Calu3 (cell line): ENCODE data around the gene CALR3. TPM values are rescaled to one million over a fixed set of nuclear protein-coding genes. Genes with fewer than 3 reads are reported as not detected.
A peak's percentile ranks its signal among the peaks of the same experiment; 100 is the strongest.

Experiments used
- BruUV-seq: library from RNA; stranded (reverse); fragments of 400-500 nt; replicated peaks from 2 replicates; lab custom pipeline; 2021; lab: Mats Ljungman, UMichigan
- CTCF ChIA-PET: fragments of 300-600 bp; sonication (Branson Sonifier 250); formaldehyde crosslinking; loops from one replicate; lab custom pipeline; 2022; ENCODE audit warnings: antibody characterized with exemption; lab: Charles Lee
- DNase-seq: peaks from one replicate; pipeline ENCODE4 v3.0.0; 2022
- H3K27ac Mint-ChIP-seq: one replicate; pipeline ENCODE4 v1.8.0; 2022; ENCODE audit warnings: mixed read lengths; ENCODE audit not compliant: unreplicated experiment
- H3K27me3 Mint-ChIP-seq: one replicate; pipeline ENCODE4 v1.8.0; 2022; ENCODE audit warnings: mixed read lengths; ENCODE audit not compliant: unreplicated experiment
- H3K36me3 Mint-ChIP-seq: one replicate; pipeline ENCODE4 v1.8.0; 2022; ENCODE audit warnings: mild to moderate bottlenecking, moderate library complexity, mixed read lengths; ENCODE audit not compliant: insufficient read depth, unreplicated experiment
- H3K4me1 Mint-ChIP-seq: one replicate; pipeline ENCODE4 v1.8.0; 2022; ENCODE audit warnings: mild to moderate bottlenecking, low read depth, mixed read lengths; ENCODE audit not compliant: unreplicated experiment
- H3K4me3 Mint-ChIP-seq: one replicate; pipeline ENCODE4 v1.8.0; 2022; ENCODE audit warnings: mild to moderate bottlenecking, low read depth, moderate library complexity, mixed read lengths; ENCODE audit not compliant: unreplicated experiment
- H3K9me3 Mint-ChIP-seq: one replicate; pipeline ENCODE4 v1.8.0; 2022; ENCODE audit warnings: low read depth, mixed read lengths; ENCODE audit not compliant: unreplicated experiment
- CTCF ChIP-seq: fragments of 200-600 bp; IDR thresholded peaks from one replicate; pipeline ENCODE4 v1.8.0; 2022; ENCODE audit warnings: antibody characterized with exemption; ENCODE audit not compliant: unreplicated experiment
- intact Hi-C: fragments of 100-400 bp; cut with micrococcal nuclease; formaldehyde crosslinking; loops from one replicate; pipeline ENCODE4 v1.10.0; 2022; ENCODE audit not compliant: unreplicated experiment
- total RNA-seq: library from RNA; stranded (reverse); gene quantifications from 2 replicates; pipeline ENCODE4 v1.2.3, GENCODE V29; 2022

The CALR3 gene
- total RNA-seq, 1 experiment from 2014 or later = not detected

- no peak for TF ChIP-seq CTCF
- Mint-ChIP-seq H3K4me1 (no peaks in the 10 kb centered on the region), H3K27ac (no peak overlapping the region), H3K36me3 (peaks cover 54% of the 10 kb centered on the region), H3K4me3 (no peak overlapping the region), H3K27me3 (no peaks in the 10 kb centered on the region), H3K9me3 (no peaks in the 10 kb centered on the region)
- peak; percentile 5 for DNase-seq
- intact Hi-C loops = no loop called here
- CTCF ChIA-PET = interaction anchor here (0.9 kb wide), 1 partner anchor 41 kb away, joined by 3 read pairs; no protein-coding TSS in a partner anchor
- BruUV-seq = no TSS peak
These were observed 31.5 kb upstream of the CALR3 start for GRCh38 chr19:16527334-16527935.

DNA sequence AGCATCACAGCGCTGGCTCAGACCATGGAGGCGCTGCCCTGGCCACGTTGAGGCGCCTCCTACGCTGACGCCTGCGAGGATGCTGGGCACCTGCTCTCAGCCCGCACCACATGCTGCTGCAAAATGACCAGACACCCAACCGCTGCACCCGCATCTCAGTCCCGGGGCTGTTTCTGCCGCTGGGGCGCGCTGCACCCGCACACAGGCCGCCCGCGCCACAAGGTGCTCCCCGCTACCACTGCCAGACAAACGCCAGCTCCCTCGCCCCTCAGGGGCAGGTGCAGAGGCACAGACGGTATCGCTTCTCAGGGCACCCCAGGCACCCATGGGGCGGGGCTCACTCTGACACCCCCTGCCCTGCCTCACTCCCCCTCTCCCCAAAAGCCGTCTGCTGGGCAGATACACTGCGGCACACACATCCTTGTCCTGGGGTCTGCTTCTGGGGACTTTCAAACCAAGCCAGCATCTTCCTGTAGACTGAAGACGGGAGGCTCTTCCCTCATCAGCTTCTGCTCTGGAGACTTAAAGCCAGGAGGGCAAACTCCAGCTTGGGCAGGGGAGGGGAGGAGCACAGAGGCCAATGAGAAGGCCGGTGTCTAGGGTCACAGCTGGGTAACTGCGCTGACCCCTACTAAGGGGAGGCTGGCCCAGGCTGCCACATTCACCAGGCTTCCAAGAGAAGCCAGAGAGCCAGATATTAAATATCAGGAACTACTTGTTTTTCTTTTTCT, 29.9 kb upstream of the CALR3 start:
- CTCF ChIA-PET = interaction anchor here (0.6 kb wide), 1 partner anchor 9 kb away, joined by 4 read pairs; no protein-coding TSS in a partner anchor

GRCh38 chr19:16524991-16525734, 29.2 kb upstream of the CALR3 start:
- no peak for TF ChIP-seq CTCF
- Mint-ChIP-seq H3K4me1 (no peaks in the 10 kb centered on the region), H3K27me3 (no peaks in the 10 kb centered on the region), H3K4me3 (no peak overlapping the region), H3K36me3 (peaks cover 53% of the 10 kb centered on the region), H3K9me3 (no peaks in the 10 kb centered on the region), H3K27ac (no peak overlapping the region)
- no peak for DNase-seq
- BruUV-seq = no TSS peak
- intact Hi-C loops = no loop called here
- CTCF ChIA-PET = no interaction called here

More for the DNA sequence above, 29.9 kb upstream of the CALR3 start:
- no TSS peak for BruUV-seq
- Mint-ChIP-seq H3K4me3 (no peak overlapping the region), H3K27ac (no peak overlapping the region), H3K36me3 (peaks cover 50% of the 10 kb centered on the region), H3K9me3 (no peaks in the 10 kb centered on the region), H3K27me3 (no peaks in the 10 kb centered on the region), H3K4me1 (no peaks in the 10 kb centered on the region)
- DNase-seq = no peak
- no peak for TF ChIP-seq CTCF
- intact Hi-C loops = no loop called here

- Mint-ChIP-seq H3K27me3 (no peaks in the 10 kb centered on the region), H3K4me1 (no peaks in the 10 kb centered on the region)
These were observed 26.8 kb upstream of the CALR3 start for GRCh38 chr19:16522559-16523377.

More at GRCh38 chr19:16522559-16523377, 26.8 kb upstream of the CALR3 start:
- Mint-ChIP-seq H3K27ac (no peak overlapping the region), H3K36me3 (peaks cover 52% of the 10 kb centered on the region), H3K9me3 (no peaks in the 10 kb centered on the region), H3K4me3 (no peak overlapping the region)
- DNase-seq = no peak
- intact Hi-C loops = no loop called here
- CTCF ChIA-PET = no interaction called here
- TF ChIP-seq CTCF = no peak
- BruUV-seq = no TSS peak
